Left colon (tissue), 2 donors: ENCODE data around the gene FCHO1. TPM values are rescaled to one million over a fixed set of nuclear protein-coding genes. Genes with fewer than 3 reads are reported as not detected.
A peak's percentile ranks its signal among the peaks of the same experiment; 100 is the strongest.

Experiments used
- ATAC-seq: fragments of 200-7000 bp; cut with Tn5 transposase; one replicate; pipeline ENCODE4 v1.9.1; 2020; ENCODE audit warnings: mild to moderate bottlenecking, moderate library complexity
- DNase-seq, 2 donors: peaks; one replicate each; pipeline ENCODE4 v3.0.0-alpha.2; 2020
- intact Hi-C, 2 donors: fragments of 100-400 bp; cut with DNase I in 1 of 2; cut with micrococcal nuclease in 1 of 2; formaldehyde crosslinking; loops; one replicate each; pipeline versions ENCODE4 v1.11.2 to v1.14.0; 2022; cut with DNase I, micrococcal nuclease
- total RNA-seq, 2 donors: library from RNA; stranded (reverse); fragmentation: NEBNext Ultra II Directional; extraction: Animal tissue kit (Norgen Biotek cat#: 25700); gene quantifications; one replicate each; pipeline ENCODE4 v1.2.1, GENCODE V29; 2021
- donor health status: DM: no; HTN: no; CAD: no.
- donor health status: DM: yes; HTN: yes; CAD: no.

FCHO1 gene
- total RNA-seq, 2 donors from 2014 or later = 3.0 to 3.1 TPM

DNA sequence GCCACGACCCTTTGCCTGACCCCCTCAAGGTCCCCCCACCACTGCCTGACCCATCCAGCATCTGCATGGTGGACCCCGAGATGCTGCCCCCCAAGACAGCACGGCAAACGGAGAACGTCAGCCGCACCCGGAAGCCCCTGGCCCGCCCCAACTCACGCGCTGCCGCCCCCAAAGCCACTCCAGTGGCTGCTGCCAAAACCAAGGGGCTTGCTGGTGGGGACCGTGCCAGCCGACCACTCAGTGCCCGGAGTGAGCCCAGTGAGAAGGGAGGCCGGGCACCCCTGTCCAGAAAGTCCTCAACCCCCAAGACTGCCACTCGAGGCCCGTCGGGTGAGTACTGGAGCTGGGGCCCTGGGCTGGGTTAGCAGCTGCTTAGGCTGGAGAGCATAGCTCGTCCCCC is 23.4 kb upstream of the FCHO1 start:
- ATAC-seq = no peak
- intact Hi-C loops = no loop called here
- DNase-seq = no peak

DNA sequence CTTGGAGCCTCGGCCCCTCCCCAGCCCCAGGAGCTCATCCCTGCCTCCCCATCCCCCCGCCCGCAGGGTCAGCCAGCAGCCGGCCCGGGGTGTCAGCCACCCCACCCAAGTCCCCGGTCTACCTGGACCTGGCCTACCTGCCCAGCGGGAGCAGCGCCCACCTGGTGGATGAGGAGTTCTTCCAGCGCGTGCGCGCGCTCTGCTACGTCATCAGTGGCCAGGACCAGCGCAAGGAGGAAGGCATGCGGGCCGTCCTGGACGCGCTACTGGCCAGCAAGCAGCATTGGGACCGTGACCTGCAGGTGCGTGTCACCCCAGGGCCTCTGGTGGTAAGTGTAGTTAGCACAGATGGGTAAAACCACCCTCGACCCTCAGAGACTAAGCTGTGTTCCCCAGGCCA is 18.1 kb upstream of the FCHO1 start:
- intact Hi-C loops = no loop called here
- no peak for ATAC-seq
- DNase-seq = no peak

DNA sequence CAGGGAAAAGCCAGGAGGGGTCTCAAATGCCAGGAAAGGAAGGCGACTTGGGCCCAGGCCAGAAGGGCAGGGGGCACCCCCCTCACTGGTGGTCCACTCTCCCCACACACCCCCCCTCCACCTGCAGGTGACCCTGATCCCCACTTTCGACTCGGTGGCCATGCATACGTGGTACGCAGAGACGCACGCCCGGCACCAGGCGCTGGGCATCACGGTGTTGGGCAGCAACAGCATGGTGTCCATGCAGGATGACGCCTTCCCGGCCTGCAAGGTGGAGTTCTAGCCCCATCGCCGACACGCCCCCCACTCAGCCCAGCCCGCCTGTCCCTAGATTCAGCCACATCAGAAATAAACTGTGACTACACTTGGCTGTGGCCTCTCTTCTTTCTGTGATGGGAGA is 17.1 kb upstream of the FCHO1 start:
- ATAC-seq (no peak), DNase-seq (no peak)
- intact Hi-C loops = no loop called here

DNA sequence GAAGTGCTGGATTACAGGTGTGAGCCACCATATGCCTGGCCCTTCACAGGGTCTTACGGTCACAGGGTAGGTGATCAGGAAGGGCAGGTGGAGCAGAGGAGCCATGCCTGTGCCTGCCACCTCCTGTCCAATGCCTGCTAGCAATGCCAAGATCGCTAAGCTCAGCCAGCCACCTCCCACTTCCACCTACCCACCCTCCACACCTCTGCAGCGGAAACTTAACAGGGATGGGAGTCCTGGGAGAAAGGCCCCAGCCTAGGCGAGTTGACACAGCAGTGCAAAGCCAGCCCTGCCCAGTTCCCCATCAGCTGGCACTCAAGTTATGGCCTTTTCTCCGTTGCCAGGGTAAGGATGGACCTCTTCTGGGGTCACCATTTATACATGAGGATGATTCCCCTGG is 15.9 kb upstream of the FCHO1 start:
- intact Hi-C loops = no loop called here
- DNase-seq (no peak), ATAC-seq (no peak)

DNA sequence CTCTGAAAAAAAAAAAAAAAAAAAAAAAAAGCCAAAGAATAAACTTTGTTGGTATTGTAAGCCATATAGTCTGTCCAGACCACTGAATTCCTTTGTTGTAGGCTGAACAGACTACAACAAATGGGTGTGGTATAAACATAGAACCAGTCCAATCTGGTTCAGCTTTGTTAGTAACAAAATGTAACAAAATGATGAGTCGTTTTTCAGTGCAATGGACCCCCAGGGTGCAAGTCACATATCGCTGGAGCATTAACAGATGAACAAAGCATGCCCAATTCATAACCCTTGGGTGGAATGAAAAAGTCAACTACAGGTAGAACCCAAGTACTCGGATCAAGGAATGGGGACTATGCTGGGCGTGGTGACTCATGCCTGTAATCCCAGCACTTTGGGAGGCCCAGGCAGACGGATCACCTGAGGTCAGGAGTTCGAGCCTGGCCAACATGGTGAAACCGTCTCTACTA is 13.6 kb upstream of the FCHO1 start:
- intact Hi-C loops = no loop called here
- ATAC-seq (no peak), DNase-seq (no peak)

DNA sequence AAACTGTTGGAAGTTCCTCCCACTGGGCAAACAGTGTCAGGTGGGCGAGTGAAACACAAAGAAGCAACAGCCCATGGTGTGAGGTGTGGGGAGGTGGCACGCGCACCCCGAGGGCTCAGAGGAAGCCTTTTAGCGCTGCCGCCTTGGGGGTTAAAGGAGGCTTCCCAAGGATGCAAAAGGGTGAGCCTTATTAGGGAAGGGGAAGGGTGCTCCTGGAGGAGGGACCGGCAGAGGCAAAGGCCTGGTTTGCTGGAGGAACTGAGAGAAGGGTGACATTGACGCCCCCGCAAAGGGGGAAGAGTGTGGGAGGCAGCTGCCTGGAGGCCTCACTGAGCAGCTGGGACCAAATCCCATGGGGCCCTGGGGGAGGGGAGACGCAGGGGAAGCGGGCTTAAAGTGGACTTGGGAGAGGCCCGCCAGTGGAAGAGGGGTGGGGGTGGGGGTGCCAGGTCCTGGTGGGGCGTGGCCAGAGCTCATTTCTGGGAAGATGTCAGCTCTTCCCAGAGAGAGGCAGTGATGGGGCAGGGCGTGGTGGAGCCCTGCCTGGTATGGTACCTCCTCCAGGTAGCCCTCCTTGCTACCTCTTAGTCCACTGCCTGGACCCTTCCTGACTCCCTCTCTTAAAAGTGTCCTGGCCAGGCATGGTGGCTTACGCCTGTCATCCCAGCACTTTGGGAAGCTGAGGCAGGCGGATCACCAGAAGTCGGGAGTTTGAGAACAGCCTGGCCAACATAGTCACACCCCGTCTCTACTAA is 12.0 kb upstream of the FCHO1 start:
- ATAC-seq (no peak), DNase-seq (no peak)
- intact Hi-C loops = no loop called here

DNA sequence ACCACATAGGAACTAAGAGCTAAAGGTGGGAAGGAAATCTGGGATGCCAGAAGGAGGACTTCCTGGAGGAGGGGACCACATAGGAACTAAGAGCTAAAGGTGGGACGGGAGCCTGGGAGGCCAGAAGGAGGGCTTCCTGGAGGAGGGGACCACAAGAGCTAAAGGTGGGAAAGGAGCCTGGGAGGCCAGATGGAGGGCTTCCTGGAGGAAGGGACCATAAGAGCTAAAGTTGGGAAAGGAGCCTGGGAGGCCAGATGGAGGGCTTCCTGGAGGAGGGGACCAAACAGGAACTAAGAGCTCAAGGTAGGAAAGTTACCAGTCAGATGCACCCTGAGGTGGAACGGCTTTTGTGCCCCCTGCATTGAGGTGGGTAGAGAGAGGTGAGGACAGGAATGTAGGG is 9.8 kb upstream of the FCHO1 start:
- intact Hi-C loops = no loop called here
- ATAC-seq (no peak), DNase-seq (no peak)

DNA sequence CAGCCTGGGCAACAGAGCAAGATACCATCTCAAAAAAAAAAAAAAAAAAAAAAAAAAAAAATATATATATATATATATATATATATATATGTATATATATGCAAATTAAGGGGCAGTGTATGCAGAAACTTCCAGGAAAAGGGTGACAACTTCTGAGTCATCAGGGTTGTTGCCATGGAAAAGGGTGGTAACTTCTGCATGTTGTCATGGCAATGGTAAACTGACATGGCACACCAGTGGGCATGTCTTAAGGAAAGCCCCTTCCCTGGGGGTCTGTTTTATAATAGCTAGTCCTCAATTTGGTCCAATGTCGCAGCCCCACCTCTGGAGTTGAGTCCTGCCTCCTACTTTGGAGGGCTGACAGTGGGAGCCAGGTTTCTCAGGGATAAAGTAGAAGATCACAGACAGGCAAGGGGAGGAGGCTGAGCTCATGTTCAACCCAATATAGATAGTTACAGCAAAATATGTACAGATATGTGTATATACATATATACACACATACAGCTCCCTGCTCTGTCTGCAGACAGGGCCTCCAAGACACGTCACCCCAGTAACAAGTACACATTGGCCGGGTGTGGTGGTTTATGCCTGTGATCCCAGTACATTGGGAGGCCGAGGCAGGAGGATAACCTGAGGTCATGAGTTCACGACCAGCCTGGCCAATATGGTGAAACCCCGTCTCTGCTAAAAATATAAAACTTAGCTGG is 7.2 kb upstream of the FCHO1 start:
- ATAC-seq = no peak
- no peak for DNase-seq
- intact Hi-C loops = no loop called here

DNA sequence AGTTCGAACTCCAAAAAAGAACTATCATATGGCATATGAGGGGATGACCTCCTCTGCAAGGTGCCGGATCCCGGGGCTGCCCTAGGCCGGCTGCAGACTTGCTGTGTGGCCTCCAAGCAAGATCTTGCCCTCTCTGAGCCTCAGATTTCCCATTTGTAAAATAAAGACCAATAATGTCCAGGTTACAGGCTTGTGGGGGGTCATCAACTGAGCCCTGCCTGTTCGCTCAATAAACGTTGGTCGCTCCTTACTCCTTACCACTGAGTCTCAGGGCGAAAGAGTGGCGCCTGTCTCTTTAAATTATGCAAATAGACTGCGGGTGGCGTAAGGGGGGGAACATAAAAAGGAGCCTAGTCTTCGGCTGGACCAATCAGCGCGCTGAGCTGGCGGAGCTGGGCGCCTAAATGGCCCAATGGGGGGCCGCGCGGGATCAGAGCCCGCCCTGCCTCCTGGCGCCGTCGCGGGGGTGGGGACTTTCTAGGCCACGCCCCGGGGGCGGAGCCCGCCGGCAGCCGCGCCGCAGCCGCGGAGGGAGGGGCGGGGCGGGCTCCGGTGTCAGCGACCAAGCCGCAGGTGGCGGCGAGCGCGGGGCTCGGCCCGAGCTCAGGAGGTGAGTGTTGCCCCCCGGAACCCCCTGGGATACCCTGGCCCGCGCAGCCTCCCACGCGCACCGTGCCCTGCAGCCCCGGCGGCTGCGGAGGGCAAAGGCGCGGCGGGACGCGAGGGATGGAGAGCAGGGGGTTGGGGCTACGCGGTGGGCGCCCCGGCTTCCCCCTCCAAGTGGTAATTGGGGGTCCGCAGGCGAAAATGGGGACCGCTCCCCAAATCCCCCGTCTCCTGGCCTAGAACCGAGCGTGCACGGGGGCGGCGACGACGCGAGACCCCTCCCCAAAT is 3.8 kb upstream of the FCHO1 start:
- intact Hi-C loops = no loop called here
- DNase-seq (peak; percentile 94 to 95), ATAC-seq (peak; percentile 99)

DNA sequence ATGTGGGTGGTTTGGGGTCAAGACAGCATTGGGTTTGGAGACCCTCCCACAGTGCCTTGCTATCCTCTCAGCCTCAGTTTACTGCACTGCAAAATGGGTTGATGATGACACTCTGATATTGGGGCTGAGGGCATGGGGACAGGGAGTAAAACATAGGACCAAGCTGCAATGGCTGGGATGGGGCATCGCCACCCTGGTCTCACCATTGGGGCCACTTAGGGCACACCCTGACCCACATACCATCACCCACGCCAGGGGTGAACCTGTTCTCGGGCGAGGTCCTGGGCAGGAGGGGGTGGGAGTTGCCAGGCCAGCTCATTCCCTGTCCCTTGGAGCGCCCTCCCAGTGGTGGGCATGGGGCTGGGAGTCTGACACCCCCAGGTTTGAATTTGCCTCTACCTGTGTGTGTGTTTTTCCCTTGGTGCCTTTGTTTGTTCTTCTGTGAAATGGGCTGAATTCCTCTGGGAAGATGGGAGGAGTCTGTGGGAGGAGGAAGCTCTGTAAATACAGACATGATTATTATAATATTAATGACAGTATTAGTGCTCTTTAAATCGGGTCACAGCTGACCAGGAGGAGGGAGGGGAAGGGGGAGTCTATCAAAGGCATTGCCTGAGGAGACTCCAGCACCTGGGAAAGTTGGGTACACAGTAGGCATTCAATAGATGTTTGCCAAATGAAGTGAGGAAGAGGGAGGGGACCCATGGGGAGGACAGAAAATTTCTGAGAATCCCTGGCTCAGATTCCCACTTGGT is 2.2 kb upstream of the FCHO1 start:
- ATAC-seq (no peak), DNase-seq (no peak)
- intact Hi-C loops = no loop called here

DNA sequence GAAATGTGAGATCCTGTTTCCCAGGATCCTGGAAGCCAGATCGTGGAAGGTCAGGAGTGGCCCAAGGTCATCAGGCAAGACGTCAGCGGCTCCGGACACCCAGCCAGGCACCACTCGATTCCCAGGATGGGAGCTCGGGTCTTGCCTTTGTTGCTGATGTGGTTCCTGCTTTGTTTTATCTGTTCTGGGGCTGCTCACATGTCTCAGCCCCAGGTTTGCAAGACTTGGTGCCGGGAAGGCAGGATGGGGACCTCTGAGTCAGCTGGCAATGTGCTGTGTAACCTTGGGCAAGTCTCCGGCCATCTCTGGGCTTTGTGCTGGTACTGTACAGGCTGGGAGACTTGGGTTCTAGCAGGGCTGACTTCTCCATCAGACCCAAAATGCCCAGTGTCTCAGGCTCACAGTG is 1.4 kb upstream of the FCHO1 start:
- no peak for ATAC-seq
- no peak for DNase-seq
- intact Hi-C loops = no loop called here

DNA sequence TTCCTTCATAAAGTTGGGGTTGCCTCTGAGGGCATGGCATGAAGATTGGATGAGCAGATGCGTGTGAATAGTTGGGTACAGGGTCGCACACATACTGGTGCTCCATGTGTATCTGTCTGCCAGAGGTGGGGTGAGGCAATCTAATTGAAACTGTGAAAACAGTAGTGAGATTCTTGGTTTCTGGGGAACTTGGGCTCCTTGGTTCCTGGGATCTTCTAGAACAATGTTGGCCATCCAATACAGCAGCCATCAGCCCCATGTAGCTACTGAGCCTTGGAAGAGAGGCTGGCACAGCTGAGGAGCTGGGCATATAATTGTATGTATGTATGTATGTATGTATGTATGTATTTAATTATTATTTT is 616 bp downstream of the FCHO1 start:
- ATAC-seq (no peak), DNase-seq (no peak)
- intact Hi-C loops = no loop called here

DNA sequence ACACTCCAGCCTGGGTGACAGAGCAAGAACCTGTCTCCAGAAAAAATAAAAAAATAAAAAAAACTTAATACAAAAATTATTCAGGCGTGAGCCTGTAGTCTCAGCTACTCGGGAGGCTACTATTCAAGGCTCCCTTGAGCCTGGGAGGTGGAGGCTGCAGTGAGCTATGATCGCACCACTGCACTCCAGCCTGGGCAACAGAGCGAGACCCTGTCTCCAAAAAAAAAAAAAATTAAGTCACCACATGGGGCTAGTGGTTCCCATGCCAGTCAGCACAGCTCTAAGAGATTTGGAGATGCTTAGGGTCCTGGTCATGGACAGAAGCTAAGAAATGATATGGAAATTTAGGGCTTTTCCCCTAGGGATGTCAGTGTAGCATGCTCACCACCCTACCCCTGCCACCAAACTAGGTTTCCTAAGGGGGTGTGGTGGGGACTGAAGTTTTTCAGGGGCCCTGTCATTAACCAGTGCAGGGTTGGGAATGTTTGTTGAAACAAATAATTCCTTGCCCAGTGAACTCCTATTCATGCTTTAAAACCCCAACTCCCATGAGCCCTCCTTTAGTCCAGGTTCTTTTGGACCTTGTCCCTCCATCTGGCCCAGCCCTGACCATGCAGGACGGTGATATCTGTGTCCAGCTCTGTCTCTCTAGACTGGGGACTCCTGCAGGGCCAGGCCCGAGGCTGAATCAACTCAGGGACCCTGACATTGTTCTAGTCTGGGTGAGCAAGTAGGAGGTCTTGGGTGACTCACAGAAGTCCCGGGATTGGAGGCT is 1.8 kb downstream of the FCHO1 start:
- intact Hi-C loops = no loop called here
- ATAC-seq = no peak
- no peak for DNase-seq

DNA sequence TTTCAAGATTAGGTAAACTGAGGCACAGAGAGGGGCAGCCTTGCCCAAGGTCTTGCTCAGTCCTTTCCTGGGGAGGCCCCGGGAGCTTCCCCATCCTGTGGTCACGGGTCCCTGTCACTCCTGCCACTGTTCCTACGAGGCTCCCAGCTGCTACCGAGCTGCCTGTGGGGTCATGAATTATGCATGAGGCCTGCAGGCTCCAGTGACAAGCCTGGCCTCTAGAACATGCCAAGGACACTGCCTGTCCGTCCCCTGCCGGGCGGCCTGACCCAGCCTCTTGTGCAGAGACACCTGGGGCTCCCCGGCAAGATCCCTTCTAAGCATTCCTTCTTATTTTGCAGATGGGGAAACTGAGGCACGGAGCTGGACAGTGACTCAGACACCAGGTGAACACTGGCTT is 2.7 kb downstream of the FCHO1 start:
- intact Hi-C loops = no loop called here
- no peak for ATAC-seq
- DNase-seq = no peak

DNA sequence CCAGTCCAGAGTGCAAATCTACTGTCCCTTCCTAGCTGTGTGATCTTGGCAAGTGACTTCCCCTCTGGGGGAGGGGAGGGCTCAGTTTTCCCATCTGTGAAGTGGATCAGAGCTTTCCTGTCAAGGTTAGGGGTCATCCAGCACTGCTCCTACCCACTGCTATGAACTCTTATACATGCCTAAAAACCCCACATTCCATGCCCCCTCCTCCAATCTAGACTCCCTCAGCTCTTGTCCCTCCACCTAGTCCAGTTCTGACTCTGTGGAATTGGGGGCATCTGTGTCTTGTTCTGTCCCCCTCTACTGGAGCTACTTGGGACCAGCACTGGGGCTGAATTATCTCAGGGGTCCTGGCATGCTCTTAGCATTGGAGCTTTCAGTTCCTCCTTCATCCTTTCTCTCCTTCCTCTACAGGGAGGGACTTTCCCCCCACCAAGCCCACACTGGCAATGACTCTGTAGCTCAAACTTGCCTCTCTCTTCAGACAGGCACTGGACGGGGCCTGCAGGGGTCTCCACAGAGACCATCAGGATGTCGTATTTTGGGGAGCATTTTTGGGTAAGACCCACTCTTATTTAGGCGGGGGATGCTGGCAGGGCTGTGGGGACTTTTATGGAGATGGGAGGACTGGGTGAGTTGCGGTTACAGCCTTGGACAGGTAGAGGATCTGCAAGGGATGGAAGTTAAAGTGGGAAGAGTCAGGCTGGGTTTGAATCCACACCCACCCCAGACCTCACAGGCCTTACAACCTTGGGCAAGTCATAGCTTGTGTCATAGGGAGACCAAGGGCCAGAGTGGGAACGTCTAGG is 3.6 kb downstream of the FCHO1 start:
- ATAC-seq = no peak
- DNase-seq = no peak
- intact Hi-C loops = no loop called here

DNA sequence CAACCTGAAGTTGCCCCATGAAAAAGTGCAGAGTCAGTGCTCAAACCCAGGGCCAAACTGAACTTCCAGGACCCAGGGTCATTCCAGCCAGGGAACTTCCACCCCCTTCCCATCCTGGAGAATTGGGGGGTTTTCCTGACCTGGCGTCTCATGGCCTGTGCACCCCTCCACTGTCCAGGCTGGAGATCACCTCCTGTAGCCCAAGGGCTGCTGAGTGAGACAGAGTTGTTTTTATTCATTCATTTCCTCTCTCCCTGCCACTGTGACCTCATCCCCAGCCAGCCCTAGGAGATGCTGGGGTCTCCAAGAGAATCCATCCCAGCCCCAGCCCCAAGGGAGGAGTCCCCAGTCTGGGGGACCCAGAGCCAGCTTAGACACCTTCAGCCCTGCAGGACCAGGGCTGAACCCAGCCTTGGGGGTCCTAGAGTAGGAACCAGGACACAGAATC is 4.2 kb downstream of the FCHO1 start:
- DNase-seq (no peak), ATAC-seq (no peak)
- intact Hi-C loops = no loop called here

DNA sequence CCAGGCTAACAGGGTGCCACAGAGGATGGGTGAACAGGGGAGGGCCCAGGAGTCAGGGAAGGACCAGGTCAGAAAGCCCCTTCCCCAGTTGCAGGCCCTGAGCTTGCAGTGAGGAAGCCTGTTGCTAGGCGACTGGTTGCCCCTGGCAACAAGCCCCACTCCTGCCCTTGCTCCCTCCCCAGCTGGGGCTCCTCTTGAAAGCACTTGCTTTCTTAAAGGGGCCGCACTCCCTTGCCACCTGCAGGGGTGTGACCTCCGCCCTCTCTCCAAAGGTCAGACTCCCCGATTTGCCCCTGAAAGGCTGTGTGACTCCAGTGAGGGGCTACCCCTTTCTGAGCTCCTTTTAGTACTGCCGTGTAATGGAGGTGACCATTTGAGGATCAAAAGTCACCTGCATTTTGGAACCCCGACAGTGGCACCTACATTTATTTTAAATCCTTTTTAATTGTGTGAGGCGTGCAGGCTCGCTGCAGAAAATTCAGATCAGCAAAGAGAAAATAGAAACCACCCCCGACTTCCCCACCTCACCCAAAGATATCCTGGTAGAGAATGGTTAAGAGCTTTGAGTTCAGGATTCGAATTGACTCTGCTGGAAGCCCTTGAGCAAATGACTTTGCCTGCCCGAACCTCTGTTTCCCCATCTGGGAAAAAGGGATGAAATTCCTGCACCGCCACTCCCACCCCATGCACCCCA is 4.8 kb downstream of the FCHO1 start:
- ATAC-seq (peak; percentile 25), DNase-seq (peak in 1 of 2 donors; percentile 61)
- intact Hi-C loops = no loop called here
